MM.1S (cell line): Measurements from ENCODE around the gene ABCC8.

Source experiments
- EZH2 ChIP-seq: fragments of 300-600 bp; sonication (generic); optimal IDR thresholded peaks from 2 replicates; pipeline ENCODE3; 2017; ENCODE audit warnings: low read depth, mild to moderate bottlenecking, antibody characterized with exemption, low read length, mixed read lengths
- TF ChIP-seq, protein P1 (sequence below): fragments of 300-600 bp; sonication (generic); IDR thresholded peaks from 2 replicates; pipeline ENCODE4 v1.5.1; 2016; ENCODE audit warnings: antibody characterized with exemption, low read length, mixed read lengths

DNA sequence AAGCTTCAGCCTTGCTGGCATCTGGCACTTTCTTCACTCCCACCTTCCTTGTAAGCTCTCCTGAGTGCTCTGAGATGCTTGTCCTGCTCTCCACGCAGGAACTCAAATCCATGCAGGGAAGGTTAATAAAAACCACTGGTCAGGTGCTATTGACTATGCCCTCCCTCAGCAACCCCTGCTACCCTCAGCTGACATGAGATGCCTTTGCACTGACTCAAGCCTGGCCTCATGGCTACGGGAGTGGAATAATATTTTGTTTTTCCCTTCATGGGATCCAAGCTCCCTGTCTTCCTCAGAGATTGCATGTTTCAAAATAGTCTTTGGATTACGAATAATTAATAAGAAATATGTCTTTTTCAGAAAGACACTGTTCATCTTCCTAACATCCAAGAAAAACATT, 31.7 kb upstream of the ABCC8 start:
- TF ChIP-seq, protein P1, sequence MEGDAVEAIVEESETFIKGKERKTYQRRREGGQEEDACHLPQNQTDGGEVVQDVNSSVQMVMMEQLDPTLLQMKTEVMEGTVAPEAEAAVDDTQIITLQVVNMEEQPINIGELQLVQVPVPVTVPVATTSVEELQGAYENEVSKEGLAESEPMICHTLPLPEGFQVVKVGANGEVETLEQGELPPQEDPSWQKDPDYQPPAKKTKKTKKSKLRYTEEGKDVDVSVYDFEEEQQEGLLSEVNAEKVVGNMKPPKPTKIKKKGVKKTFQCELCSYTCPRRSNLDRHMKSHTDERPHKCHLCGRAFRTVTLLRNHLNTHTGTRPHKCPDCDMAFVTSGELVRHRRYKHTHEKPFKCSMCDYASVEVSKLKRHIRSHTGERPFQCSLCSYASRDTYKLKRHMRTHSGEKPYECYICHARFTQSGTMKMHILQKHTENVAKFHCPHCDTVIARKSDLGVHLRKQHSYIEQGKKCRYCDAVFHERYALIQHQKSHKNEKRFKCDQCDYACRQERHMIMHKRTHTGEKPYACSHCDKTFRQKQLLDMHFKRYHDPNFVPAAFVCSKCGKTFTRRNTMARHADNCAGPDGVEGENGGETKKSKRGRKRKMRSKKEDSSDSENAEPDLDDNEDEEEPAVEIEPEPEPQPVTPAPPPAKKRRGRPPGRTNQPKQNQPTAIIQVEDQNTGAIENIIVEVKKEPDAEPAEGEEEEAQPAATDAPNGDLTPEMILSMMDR: no peak
- no peak for TF ChIP-seq EZH2
